ENCODE measurements around the gene PFN3.

GRCh38 chr5:177419046-177419445 is 18.6 kb upstream of the PFN3 start:
- TF ChIP-seq RFX5 (IDR thresholded peaks at IDR 0.05; ENCODE audit: low read length) (no peak), EZH2phosphoT487 (IDR thresholded peaks at IDR 0.05; ENCODE audit: borderline replicate concordance, low read depth) (no peak), POLR2AphosphoS5 (IDR thresholded peaks at IDR 0.05; ENCODE audit: low read depth, low read length) (no peak), TEAD4 (IDR thresholded peaks at IDR 0.05; ENCODE audit: borderline replicate concordance, insufficient read depth) (no peak), TAF1 (IDR thresholded peaks at IDR 0.05; ENCODE audit: borderline replicate concordance, low read depth, low read length) (no peak), MXI1 (IDR thresholded peaks at IDR 0.05; ENCODE audit: low read depth, low read length) (no peak), YY1 (IDR thresholded peaks at IDR 0.05; ENCODE audit: low read depth) (no peak), FOXJ3 (CRISPR knock-in tag; IDR thresholded peaks at IDR 0.05) (no peak)
- TF ChIP-seq, protein P1, sequence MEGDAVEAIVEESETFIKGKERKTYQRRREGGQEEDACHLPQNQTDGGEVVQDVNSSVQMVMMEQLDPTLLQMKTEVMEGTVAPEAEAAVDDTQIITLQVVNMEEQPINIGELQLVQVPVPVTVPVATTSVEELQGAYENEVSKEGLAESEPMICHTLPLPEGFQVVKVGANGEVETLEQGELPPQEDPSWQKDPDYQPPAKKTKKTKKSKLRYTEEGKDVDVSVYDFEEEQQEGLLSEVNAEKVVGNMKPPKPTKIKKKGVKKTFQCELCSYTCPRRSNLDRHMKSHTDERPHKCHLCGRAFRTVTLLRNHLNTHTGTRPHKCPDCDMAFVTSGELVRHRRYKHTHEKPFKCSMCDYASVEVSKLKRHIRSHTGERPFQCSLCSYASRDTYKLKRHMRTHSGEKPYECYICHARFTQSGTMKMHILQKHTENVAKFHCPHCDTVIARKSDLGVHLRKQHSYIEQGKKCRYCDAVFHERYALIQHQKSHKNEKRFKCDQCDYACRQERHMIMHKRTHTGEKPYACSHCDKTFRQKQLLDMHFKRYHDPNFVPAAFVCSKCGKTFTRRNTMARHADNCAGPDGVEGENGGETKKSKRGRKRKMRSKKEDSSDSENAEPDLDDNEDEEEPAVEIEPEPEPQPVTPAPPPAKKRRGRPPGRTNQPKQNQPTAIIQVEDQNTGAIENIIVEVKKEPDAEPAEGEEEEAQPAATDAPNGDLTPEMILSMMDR (IDR thresholded peaks at IDR 0.05) = no peak
- TF ChIP-seq, protein P2, sequence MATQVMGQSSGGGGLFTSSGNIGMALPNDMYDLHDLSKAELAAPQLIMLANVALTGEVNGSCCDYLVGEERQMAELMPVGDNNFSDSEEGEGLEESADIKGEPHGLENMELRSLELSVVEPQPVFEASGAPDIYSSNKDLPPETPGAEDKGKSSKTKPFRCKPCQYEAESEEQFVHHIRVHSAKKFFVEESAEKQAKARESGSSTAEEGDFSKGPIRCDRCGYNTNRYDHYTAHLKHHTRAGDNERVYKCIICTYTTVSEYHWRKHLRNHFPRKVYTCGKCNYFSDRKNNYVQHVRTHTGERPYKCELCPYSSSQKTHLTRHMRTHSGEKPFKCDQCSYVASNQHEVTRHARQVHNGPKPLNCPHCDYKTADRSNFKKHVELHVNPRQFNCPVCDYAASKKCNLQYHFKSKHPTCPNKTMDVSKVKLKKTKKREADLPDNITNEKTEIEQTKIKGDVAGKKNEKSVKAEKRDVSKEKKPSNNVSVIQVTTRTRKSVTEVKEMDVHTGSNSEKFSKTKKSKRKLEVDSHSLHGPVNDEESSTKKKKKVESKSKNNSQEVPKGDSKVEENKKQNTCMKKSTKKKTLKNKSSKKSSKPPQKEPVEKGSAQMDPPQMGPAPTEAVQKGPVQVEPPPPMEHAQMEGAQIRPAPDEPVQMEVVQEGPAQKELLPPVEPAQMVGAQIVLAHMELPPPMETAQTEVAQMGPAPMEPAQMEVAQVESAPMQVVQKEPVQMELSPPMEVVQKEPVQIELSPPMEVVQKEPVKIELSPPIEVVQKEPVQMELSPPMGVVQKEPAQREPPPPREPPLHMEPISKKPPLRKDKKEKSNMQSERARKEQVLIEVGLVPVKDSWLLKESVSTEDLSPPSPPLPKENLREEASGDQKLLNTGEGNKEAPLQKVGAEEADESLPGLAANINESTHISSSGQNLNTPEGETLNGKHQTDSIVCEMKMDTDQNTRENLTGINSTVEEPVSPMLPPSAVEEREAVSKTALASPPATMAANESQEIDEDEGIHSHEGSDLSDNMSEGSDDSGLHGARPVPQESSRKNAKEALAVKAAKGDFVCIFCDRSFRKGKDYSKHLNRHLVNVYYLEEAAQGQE (IDR thresholded peaks at IDR 0.05; ENCODE audit: low read depth, low read length) = no peak
